GM18907 (cell line): Measurements from ENCODE around the gene NRM.
"Not testable (repeated sequence)": the region's sequence is repeated elsewhere in the genome, so short reads cannot be mapped to it uniquely, and the experiment has no call there.

ENCODE experiments used
- ATAC-seq: cut with Tn5 transposase; IDR thresholded peaks from one replicate; pipeline ENCODE4 v1.9.1; 2021; ENCODE audit warnings: mild to moderate bottlenecking, moderate library complexity; ENCODE audit not compliant: unreplicated experiment

The NRM gene, protein sequence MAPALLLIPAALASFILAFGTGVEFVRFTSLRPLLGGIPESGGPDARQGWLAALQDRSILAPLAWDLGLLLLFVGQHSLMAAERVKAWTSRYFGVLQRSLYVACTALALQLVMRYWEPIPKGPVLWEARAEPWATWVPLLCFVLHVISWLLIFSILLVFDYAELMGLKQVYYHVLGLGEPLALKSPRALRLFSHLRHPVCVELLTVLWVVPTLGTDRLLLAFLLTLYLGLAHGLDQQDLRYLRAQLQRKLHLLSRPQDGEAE

DNA sequence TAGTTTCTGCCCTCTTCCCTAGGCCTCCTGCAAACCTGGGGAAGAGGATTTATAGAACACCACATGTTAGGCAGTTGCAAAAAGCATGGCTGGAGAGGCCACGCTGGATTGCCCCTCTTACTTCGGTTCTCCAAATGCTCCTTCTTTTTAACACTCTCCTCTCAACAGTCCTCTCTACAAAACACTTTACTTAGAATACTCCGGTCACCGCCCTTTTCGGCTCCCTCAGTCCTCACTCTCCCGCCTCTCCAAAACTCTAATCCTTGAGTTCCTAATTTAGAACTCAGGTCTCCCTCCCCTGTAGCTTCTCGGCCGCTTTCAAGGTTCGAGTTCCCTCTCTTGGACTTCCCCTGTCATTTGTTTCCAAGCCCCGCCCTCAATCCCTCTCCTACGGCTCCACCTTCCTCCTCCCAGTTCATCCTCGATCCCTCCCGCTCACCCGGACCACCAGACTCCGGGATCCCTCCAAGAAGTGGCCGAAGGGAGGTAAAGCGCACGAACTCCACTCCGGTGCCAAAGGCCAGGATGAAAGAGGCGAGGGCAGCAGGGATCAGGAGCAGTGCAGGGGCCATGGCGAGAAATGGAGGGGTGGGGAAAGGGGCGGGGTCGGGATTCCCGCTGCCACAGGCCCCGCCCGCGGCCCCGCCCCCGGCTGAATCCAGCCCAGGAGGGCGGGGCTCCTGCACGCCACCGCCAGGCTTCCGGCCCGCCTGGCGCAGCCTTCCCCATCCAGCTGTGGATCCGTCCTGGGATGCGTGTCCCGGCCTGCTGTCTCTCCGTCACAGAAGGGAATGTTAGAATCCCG, at the start of gene NRM:
Gene NRM (minus strand): TSS at position 582 of the 805 bp plus-strand sequence. CDS start 10 bp downstream, at position 572.
- no peak for ATAC-seq

DNA sequence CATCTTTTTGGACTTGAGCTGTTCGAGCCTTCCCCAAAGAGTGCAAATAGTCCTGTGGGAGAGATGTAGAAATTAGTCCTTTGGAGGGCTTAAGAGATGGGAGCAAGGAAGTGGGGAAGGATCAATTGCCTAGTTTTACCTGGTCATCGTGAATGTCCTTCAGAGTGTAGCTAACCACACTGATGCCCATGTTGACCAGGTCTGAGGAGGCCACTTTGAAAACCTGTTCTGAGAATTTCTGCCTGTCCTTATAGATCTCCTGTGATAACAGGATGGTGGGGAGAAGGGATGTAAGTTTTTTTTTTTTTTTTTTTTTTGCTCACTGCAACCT, 49.7 kb upstream of the NRM start:
- no peak for ATAC-seq

DNA sequence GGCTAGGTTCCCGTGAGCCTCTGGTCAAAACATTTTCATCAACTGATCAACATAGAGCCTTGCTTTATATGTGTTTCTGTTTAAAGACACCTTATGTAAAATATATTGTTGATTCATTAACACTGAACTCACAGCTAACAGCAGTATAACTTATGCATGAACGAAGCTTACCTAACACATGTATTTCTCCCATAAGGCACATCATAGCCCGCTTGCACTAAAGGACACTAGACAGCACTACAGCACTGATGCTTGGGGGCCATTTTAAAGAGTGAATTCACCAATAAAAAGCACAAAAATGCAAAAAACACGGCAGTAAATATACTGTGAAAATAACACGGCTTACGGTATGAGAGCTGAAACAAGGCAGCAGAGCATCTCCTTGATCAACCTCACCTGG, 47.7 kb upstream of the NRM start:
- ATAC-seq = no peak

DNA sequence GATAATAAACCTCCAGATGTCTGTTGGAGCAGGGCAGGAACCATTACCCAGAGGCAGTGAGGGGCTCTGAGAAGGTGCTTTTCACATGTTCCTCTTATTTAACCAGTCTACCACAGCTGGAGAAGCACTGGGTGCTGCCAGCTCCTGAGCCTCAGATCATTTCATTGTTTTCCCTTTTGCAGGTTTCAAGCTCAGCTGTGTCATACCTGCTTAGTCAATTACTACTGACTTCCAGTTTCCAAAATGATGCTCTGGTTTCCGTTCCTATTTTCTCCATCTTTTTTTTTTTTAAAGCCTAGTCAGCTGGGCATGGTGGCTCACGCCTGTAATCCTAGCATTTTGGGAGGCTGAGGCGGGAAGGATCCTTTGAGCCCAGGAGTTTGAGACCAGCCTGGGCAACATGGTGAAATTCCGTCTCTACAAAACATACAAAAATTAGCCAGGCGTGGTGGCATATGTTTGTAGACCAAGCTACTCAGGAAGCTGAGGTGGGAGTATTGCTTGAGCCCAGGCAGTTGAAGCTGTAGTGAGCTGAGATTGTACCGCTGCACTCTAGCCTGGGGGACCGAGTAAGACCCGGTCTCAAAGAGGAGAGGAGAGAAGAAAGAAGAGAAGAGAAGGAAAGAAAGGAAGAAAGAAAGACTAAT, 45.0 kb upstream of the NRM start:
- ATAC-seq = no peak

DNA sequence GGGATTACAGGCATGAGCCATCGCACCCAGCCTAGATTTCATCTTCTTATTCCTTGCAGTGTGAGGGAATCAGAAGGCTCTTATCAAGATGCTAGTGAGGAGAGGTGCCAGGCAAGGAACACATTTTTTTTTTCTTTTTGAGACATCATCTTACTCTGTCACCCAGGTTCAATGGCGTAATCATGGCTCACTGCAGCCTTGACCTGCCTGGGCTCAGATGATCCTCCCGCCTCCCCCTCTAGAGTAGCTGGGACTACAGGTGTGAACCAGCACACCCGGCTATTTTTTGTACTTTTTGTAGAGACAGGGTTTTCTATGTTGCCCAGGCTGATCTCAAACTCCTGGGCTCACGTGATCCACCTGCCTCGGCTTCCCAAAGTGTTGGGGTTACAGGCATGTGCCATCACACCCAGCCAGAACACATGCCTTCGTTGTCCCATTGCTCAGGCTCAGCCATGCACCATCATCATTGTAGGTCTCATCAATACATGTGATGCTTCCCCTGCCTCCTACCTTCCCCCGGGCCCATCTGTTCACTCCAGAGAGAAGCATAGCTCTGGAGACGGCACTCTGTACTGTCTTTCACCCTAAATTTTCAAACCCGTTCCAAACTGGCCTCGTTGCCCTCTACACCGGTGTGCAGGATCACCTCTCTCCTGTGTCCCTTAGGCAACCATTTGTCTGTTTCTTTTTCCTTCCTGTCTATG, 41.6 kb upstream of the NRM start:
- ATAC-seq = no peak

DNA sequence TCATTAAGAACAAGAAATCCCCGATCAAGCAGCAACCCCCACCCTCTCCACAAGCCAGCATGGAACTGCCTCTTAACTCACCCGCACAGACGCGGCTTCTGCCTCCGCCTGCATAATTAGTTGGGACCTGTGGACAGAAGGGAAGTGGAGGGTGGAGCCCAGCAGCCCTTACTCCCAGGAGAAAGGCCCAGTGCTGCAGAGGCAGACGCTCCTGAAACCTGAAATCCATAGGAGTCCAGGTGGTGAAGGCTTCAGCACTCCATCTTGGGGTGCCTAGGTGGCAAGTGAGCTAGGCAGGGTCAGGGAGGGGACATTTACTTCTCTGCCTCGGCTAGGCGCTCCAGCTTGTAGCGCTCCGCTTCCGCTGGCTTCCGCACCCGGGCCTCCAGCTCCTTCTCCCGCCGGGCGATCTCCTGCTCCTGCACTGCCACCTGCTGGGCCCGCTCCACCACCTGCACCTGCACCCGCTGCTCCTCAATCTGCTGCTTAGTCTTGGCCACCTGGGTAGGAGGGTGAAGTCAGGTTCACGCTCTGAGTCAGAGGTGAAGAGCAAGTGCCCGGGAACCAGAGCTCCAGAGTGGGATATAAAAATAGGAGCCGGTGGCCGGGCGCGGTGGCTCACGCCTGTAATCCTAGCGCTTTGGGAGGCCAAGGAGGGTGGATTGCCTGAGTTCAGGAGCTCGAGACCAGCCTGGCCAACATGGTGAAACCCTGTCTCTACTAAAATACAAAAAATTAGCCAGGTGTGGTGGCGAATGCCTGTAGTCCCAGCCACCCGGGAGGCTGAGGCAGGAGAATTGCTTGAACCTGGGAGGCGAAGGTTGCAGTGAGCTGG, 40.0 kb upstream of the NRM start:
- peak; percentile 56 for ATAC-seq

DNA sequence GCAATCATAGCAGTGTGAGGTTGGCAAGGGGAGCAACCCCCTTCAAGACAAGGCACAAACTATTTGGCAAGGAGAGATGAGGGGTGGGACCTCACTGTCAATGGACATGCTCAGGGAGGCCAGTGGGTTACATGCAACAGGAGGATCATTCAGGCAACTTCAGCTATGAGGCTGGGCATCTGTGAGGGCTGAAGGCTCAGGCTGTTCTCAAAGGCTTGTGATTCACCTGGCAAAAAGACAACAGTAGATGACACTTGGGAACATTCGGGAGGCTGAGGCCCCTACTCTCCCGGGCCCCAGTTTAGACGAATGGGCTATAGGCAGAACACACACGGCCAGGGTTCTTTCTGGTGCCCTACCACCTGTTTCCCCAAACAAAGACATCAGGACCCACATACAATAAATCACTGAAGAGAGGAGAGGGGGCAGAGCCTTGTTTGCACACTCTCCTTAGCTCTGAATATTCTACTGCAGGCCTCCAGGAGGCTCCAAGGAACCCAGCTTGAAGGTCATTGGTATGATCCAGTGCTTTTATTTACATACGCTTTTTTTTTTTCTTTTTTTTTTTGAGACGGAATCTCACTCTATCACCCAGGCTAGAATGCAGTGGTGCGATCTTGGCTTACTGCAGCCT, 37.3 kb upstream of the NRM start:
- no peak for ATAC-seq

DNA sequence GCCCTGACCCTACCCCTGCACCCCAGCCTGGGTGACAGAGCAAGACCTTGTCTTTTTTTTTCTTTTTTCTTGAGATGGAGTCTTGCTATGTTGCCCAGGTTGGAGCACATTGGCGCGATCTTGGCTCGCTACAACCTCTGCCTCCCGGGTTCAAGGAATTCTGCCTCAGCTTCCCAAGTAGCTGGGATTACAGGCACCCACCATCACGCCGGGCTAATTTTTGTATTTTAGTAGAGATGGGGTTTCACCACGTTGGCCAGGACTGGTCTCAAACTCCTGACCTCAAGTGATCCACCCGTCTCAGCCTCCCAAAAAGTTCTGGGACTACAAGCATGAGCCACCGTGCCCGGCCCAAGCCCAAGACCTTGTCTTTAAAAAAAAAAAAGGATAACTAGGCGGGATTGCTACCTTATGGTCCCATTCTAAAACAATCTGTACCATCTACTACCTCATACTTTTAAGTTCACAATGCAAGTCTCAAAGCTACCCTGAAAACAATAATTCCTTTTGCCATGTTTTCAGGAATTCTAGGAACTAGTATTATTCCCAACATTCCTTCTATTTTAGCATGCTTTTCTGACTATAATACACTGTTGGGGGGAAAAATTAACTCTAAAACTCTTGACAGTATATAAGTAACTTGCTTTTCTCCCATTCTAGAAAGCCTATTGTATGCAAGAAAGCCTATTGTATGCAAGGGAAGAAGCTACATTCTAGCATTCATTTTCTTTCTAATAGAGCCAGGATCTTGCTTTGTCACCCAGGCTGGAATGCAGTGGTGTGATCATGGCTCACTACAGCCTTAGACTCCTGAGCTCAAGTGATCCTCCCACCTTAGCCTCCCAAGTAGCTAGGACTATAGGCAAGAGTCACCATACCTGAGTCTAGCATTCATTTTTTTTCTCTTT, 36.0 kb upstream of the NRM start:
- no peak for ATAC-seq

DNA sequence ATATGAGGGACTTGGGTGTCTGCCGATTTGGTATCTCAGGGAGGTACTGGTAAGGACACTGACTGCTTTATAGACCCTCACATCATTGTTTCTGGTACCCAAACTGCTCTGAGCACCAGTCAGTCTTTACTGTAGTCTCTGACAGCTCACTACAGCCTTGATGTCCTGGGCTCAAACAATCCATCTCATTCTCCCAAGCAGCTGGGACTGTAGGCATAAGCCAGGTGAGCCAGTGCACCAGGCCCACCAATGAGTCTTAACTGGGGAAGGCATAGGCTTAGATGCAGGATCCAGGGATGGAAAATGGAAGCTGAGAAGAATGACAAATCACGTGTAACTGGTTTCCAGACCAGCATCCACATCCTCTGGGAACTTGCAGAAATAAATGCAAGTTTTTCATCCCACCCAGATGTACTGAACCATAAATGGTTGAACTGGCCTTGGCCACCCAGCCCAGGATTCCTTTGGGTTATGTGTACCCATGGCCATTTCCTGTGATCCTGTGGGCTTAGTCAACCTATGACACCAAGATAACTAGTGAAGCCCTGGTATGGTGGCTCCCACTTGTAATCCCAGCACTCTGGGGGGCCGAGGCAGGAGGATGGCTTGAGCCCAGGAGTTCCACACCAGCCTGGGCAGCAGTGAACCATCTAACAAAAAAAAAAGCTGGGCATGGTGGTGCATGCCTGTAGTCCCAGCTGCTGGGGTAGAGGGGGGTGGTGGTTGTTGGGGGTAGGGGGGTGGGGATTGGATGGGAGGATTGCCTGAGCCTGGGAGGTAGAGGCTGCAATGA, 35.1 kb upstream of the NRM start:
- ATAC-seq = no peak

DNA sequence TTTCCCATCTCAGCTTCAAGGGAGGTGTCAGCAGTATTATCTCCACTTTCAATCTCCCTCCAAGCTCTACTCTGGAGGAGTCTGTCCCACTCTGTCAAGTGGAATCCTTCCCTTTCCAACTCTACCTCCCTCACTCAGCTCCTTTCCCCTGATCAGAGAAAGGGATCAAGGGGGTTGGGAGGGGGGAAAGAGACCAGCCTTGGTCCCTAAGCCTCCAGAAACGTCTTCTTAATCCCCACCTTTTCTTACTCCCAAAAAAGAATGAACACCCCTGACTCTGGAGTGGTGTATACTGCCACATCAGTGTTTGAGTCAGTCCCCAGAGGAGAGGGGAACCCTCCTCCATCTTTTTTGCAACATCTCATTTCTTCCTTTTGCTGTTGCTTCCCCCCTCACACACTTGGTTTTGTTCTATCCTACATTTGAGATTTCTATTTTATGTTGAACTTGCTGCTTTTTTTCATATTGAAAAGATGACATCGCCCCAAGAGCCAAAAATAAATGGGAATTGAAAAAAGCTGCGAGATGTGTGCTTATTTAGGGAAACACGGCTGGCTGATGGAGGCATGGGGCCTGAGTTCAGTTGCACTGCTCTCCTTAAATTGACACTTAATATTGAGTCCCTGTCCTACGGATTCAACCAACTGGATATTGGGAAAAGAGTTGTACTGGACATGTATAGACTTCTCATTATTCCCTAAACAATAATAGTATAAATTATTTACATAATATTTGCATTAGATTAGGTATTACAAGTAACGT, 34.3 kb upstream of the NRM start:
- no peak for ATAC-seq

DNA sequence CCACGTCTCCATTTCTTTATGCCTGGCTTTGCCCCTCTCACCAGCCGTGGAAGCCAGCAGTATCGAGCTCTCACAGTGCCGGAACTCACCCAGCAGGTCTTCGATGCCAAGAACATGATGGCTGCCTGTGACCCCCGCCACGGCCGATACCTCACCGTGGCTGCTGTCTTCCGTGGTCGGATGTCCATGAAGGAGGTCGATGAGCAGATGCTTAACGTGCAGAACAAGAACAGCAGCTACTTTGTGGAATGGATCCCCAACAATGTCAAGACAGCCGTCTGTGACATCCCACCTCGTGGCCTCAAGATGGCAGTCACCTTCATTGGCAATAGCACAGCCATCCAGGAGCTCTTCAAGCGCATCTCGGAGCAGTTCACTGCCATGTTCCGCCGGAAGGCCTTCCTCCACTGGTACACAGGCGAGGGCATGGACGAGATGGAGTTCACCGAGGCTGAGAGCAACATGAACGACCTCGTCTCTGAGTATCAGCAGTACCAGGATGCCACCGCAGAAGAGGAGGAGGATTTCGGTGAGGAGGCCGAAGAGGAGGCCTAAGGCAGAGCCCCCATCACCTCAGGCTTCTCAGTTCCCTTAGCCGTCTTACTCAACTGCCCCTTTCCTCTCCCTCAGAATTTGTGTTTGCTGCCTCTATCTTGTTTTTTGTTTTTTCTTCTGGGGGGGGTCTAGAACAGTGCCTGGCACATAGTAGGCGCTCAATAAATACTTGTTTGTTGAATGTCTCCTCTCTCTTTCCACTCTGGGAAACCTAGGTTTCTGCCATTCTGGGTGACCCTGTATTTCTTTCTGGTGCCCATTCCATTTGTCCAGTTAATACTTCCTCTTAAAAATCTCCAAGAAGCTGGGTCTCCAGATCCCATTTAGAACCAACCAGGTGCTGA, 33.3 kb upstream of the NRM start:
- not testable (repeated sequence) for ATAC-seq

DNA sequence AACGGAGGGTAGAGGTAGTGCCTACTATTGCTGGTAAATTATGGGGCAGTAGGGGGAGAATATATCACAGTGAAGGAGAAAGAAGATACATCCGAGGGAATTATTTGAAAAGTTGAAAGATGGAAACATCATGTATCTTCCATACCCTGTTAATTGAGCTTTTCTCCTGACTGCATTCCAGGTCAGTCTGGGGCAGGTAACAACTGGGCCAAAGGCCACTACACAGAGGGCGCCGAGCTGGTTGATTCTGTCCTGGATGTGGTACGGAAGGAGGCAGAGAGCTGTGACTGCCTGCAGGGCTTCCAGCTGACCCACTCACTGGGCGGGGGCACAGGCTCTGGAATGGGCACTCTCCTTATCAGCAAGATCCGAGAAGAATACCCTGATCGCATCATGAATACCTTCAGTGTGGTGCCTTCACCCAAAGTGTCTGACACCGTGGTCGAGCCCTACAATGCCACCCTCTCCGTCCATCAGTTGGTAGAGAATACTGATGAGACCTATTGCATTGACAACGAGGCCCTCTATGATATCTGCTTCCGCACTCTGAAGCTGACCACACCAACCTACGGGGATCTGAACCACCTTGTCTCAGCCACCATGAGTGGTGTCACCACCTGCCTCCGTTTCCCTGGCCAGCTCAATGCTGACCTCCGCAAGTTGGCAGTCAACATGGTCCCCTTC, 32.5 kb upstream of the NRM start:
- not testable (repeated sequence) for ATAC-seq

DNA sequence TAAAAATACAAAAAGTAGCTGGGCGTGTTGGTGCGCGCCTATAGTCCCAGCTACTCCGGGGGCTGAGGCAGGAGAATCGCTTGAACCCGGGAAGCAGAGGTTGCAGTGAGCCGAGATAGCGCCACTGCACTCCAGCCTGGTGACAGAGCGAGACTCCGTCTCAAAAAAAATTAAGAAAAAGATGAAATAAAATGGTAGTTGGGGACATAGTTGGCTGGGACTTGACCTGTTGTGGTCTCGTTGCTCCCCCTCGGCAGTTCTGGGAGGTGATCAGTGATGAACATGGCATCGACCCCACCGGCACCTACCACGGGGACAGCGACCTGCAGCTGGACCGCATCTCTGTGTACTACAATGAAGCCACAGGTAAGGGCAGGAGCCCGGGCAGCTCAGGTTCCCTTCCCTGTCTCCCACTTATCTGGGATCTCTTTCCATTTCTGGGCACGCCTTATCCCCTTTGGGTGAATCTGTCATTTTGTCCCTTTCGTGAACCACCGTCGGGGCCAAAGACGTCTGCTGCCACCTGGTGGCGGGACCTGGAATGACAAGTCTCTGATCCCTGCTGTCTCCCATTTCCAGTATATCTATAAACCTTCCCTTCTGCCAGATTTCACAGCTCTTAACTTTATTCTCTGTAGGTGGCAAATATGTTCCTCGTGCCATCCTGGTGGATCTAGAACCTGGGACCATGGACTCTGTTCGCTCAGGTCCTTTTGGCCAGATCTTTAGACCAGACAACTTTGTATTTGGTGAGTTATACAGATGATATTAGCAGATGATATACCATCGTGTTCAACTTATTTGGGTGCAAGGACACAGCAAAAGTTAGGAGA, 31.7 kb upstream of the NRM start:
- no peak for ATAC-seq

DNA sequence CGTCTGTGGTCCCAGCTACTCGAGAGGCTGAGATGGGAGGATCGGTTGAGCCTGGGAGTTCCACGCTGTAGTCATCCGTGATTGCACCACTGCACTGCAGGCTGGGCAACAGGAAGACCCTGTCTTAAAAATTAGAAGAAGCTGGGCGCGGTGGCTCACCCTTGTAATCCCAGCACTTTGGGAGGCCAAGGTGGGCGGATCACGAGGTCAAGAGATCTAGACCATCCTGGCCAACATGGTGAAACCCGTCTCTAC, 31.2 kb upstream of the NRM start:
- not testable (repeated sequence) for ATAC-seq
